GM23338 (cell line): ENCODE results near the gene UHRF2. TPM values are rescaled to one million over a fixed set of nuclear protein-coding genes. Genes with fewer than 3 reads are reported as not detected.

Experiments used
- polyA plus RNA-seq: library from polyadenylated mRNA; unstranded; fragments of >200 nt; fragmentation: Nextera tagmentation; extraction: Ambion mirVana; gene quantifications from 2 replicates; pipeline ENCODE4 v1.2.1, GENCODE V29; 2016
- small RNA-seq: library from RNA; depleted of rRNA; stranded (forward); fragments of <200 nt; gene quantifications from one replicate; pipeline ENCODE3, GENCODE V24; 2014; ENCODE audit warnings: low replicate concordance
- total RNA-seq: library from RNA; depleted of rRNA; stranded (reverse); fragments of >200 nt; shearing (Covaris generic); gene quantifications from 2 replicates; pipeline ENCODE4 v1.2.3, GENCODE V29; 2014; rRNA removed

The UHRF2 gene
- total and polyA plus RNA-seq, 2 experiments from 2014 or later: 15.1 to 51.6 TPM

Small RNA genes lying within 50 kb of the gene (small RNA-seq; reads per million reads assigned to genes)
- gene RN7SL25P: not detected

Other genes with a start within 250 kb of the UHRF2 start
- gene IL33, start 197.4 kb upstream of the UHRF2 start, total RNA-seq: not detected in 2 replicates
- gene IL33, start 197.4 kb upstream of the UHRF2 start, polyA plus RNA-seq: not detected in 2 replicates
- not detected in 2 replicates for gene TPD52L3, start 84.8 kb upstream of the UHRF2 start, total RNA-seq
- not detected in 2 replicates for gene TPD52L3, start 84.8 kb upstream of the UHRF2 start, polyA plus RNA-seq
- 133 and 139 TPM in 2 replicates for gene GLDC, start 232.5 kb downstream of the UHRF2 start, total RNA-seq
- 63.5 and 71.9 TPM in 2 replicates for gene GLDC, start 232.5 kb downstream of the UHRF2 start, polyA plus RNA-seq